ENCODE measurements around the gene DTNBP1. TPM values are rescaled to one million over a fixed set of nuclear protein-coding genes. Genes with fewer than 3 reads are reported as not detected.

DTNBP1 gene
- total and polyA plus RNA-seq, 2 of the 13 experiments (the other 11 are each of a cell fraction or from before 2014, with no cell fraction given), result 6.6 to 19.1 TPM

DNA sequence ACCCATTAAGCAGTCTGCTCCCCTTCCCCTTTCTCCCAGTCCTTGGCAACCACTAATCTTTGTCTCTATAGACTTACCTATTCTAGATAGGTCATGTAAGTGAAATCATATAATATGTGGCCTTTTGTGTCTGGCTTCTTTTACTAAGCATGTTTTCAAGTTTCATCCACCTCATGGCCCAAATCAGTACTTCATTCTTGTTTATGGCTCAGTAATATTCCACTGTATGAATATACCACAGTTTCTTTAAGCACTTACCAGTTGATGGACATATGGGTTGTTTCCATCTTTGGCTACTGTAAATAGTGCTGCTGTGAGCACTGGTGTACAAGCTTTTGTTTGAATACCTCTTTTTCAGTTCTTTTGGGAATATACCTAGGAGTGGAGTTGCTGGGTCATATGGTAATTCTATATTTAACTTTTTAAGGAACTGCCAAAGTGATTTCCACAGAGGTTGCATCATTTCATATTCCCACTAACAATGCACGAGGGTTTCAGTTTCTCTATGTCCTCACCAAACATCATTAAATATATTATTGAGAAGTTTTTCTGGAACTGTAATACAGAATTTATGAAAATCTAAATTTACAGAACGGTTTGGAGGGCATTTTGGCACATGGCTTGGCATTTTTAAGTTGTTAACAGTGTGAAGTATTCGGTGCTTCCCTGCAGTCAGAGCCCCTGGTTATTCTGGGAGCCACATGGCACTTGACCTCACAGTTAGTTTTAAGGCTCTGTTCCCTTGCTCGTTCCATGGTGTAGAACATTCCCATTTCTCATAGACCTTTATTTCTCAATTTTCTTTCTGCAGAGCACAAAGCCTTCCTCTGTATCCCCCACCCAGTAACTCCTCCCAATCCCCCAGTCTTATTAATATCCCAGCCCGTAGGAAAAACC lies 27.0 kb upstream of the DTNBP1 start:
- FAIRE-seq (no peak), ATAC-seq (no peak), DNase-seq (ENCODE audit: low spot score) (no peak)
- TF ChIP-seq THAP8 (CRISPR knock-in tag; IDR thresholded peaks at IDR 0.05; ENCODE audit: borderline replicate concordance) (no peak), RXRA (CRISPR knock-in tag; IDR thresholded peaks at IDR 0.05) (no peak), ZNF576 (CRISPR knock-in tag; IDR thresholded peaks at IDR 0.05) (no peak)
- CTCF ChIA-PET (ENCODE audit: low intra/inter-chr PET ratio, low total read pairs), result interaction anchor here (1.1 to 4.1 kb wide), 4 partner anchors 439 to 517 kb away, joined by 4 to 53 read pairs (median 16); partner anchors contain the start of gene MYLIP
- Histone ChIP-seq H3K79me2 (ENCODE audit: insufficient read depth, low read length) (no peaks in the 10 kb centered on the region), H2AFZ (ENCODE audit: low read length) (no peak overlapping the region), H3K9ac (ENCODE audit: insufficient read depth, low read depth, low read length) (no peak overlapping the region), H3K9me3 (ENCODE audit: low read length) (no peaks in the 10 kb centered on the region), H3K27me3 (ENCODE audit: control insufficient read depth in 1 of 2, insufficient read depth in 2 of 2, low read length in 2 of 2) (peaks cover 0 to 8% of the 10 kb centered on the region in 2 experiments; a peak in 1 of 5 replicates), H3K27ac (ENCODE audit: extremely low read length, insufficient read depth, low read length) (no peak overlapping the region), H3K4me3 (replicated peaks in 1 of 3; ENCODE audit: insufficient read depth in 1 of 3, low read depth in 2 of 3, low read length in 3 of 3) (no peak overlapping the region), H3K4me2 (ENCODE audit: low read depth, low read length) (no peak overlapping the region), H3K4me1 (ENCODE audit: insufficient read depth, low read length) (peaks cover 9% of the 10 kb centered on the region), H4K20me1 (ENCODE audit: insufficient read depth, low read length) (no peaks in the 10 kb centered on the region), H3K36me3 (replicated peaks in 1 of 2; ENCODE audit: control insufficient read depth in 1 of 2, insufficient read depth in 2 of 2, low read length in 2 of 2) (no peaks in the 10 kb centered on the region)
- no TSS peak for BruUV-seq (replicated peaks)
- intact Hi-C loops (cut with micrococcal nuclease; ENCODE audit: unreplicated experiment), result no loop called here
- POLR2A ChIA-PET, result no interaction called here
- in situ Hi-C loops (cut with HindIII; ENCODE audit: extremely low pct_ligation_motif_present, low pct_unique_long_range_greater_than_20kb), result loop anchor here (5.0 kb wide), 1 partner anchor 497 kb away; no protein-coding TSS in a partner anchor
- 20% methylated on average over 5 of the region's 5 CpGs for WGBS (ENCODE audit: low lambda C conversion rate)

DNA sequence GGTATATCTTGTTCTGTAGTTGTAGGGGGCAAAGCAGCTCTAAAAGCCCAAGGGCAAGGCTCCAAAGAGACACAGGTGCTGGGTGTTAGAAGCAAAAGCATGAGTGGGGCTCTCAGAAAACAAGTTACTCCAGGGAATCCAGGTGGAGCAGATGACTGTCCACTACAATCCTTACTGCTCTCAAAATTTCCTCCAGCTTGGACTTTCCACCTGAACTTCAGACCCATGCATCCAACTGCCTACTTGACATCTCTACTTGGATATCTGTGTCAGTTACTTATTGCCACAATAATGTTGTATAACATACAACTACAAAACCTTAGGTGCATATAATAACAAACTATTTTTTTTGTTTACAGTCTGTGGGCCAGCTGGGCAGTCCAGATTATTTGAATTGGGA lies 22.8 kb upstream of the DTNBP1 start:
- CTCF ChIA-PET (ENCODE audit: low intra/inter-chr PET ratio, low total read pairs), result no interaction called here
- Histone ChIP-seq H3K4me1 (ENCODE audit: insufficient read depth, low read length) (peaks cover 19% of the 10 kb centered on the region), H3K9me3 (ENCODE audit: low read length) (no peaks in the 10 kb centered on the region), H3K4me2 (ENCODE audit: low read depth, low read length) (no peak overlapping the region), H3K27me3 (ENCODE audit: control insufficient read depth in 1 of 2, insufficient read depth in 2 of 2, low read length in 2 of 2) (no peaks in the 10 kb centered on the region), H3K4me3 (replicated peaks in 1 of 3; ENCODE audit: insufficient read depth in 1 of 3, low read depth in 2 of 3, low read length in 3 of 3) (no peak overlapping the region), H3K79me2 (ENCODE audit: insufficient read depth, low read length) (no peaks in the 10 kb centered on the region), H4K20me1 (ENCODE audit: insufficient read depth, low read length) (no peaks in the 10 kb centered on the region), H3K27ac (ENCODE audit: extremely low read length, insufficient read depth, low read length) (no peak overlapping the region), H3K9ac (ENCODE audit: insufficient read depth, low read depth, low read length) (no peak overlapping the region), H2AFZ (ENCODE audit: low read length) (no peak overlapping the region), H3K36me3 (replicated peaks in 1 of 2; ENCODE audit: control insufficient read depth in 1 of 2, insufficient read depth in 2 of 2, low read length in 2 of 2) (no peaks in the 10 kb centered on the region)
- BruUV-seq (replicated peaks), result no TSS peak
- intact Hi-C loops (cut with micrococcal nuclease; ENCODE audit: unreplicated experiment), result no loop called here
- in situ Hi-C loops (cut with HindIII; ENCODE audit: extremely low pct_ligation_motif_present, low pct_unique_long_range_greater_than_20kb), result no loop called here
- TF ChIP-seq, protein P1, sequence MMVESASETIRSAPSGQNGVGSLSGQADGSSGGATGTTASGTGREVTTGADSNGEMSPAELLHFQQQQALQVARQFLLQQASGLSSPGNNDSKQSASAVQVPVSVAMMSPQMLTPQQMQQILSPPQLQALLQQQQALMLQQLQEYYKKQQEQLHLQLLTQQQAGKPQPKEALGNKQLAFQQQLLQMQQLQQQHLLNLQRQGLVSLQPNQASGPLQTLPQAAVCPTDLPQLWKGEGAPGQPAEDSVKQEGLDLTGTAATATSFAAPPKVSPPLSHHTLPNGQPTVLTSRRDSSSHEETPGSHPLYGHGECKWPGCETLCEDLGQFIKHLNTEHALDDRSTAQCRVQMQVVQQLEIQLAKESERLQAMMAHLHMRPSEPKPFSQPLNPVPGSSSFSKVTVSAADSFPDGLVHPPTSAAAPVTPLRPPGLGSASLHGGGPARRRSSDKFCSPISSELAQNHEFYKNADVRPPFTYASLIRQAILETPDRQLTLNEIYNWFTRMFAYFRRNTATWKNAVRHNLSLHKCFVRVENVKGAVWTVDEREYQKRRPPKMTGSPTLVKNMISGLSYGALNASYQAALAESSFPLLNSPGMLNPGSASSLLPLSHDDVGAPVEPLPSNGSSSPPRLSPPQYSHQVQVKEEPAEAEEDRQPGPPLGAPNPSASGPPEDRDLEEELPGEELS (CRISPR knock-in tag; IDR thresholded peaks at IDR 0.05), result no peak
- TF ChIP-seq ZNF282 (IDR thresholded peaks at IDR 0.05; ENCODE audit: partially characterized antibody), result no peak
- no peak for TF ChIP-seq NRL (CRISPR knock-in tag; IDR thresholded peaks at IDR 0.05; ENCODE audit: borderline replicate concordance)
- TF ChIP-seq SETDB1 (CRISPR knock-in tag; IDR thresholded peaks at IDR 0.05; ENCODE audit: borderline replicate concordance), result no peak
- no peak for TF ChIP-seq ZNF350 (CRISPR knock-in tag; IDR thresholded peaks at IDR 0.05; ENCODE audit: borderline replicate concordance, low read depth)
- no peak for TF ChIP-seq ATF2 (CRISPR knock-in tag; IDR thresholded peaks at IDR 0.05)
- TF ChIP-seq ZBTB21 (CRISPR knock-in tag; IDR thresholded peaks at IDR 0.05), result no peak
- no peak for FAIRE-seq
- POLR2A ChIA-PET, result no interaction called here
- no peak for DNase-seq (ENCODE audit: low spot score)
- no peak for ATAC-seq

All from HepG2 (cell line).